Dermis microvascular lymphatic vessel endothelial cell (primary cell): ENCODE measurements around the gene NLGN3. TPM values are rescaled to one million over a fixed set of nuclear protein-coding genes. Genes with fewer than 3 reads are reported as not detected.

Experiments used
- DNase-seq, 2 donors: peaks; one replicate each; pipeline versions ENCODE4 v3.0.0 to v3.0.0-alpha.2; 2010; ENCODE audit warnings: low read depth in 2 of 2
- total RNA-seq: library from RNA; depleted of rRNA; stranded (reverse); fragments of >200 nt; gene quantifications from 2 replicates; pipeline ENCODE4 v1.2.1, GENCODE V29; 2014

Gene NLGN3
- total RNA-seq, 1 donor from 2014 or later: under 0.01 TPM

GRCh38 chrX:71118032-71118984 is 26.3 kb upstream of the NLGN3 start, which contains the start of gene MED12:
Gene MED12 (plus strand): TSS chrX:71118596. CDS start chrX:71118755, 159 bp downstream.
- DNase-seq: peak; percentile 32 to 72

- peak in 1 of 2 donors; percentile 52 for DNase-seq
Observed at GRCh38 chrX:71118985-71119535, 25.6 kb upstream of the NLGN3 start.

- no peak for DNase-seq
Observed at GRCh38 chrX:71128166-71128833, 16.3 kb upstream of the NLGN3 start.

- DNase-seq: peak in 1 of 2 donors; percentile 56
Observed at GRCh38 chrX:71128915-71129765, 15.5 kb upstream of the NLGN3 start.

- no peak for DNase-seq
Observed at GRCh38 chrX:71131510-71131909, 13.1 kb upstream of the NLGN3 start.

- DNase-seq: no peak
Observed at GRCh38 chrX:71140440-71140839, 4.2 kb upstream of the NLGN3 start.

GRCh38 chrX:71143508-71143907 is 1.1 kb upstream of the NLGN3 start:
- DNase-seq: no peak

- no peak for DNase-seq
Observed at GRCh38 chrX:71147496-71148277, 3.0 kb downstream of the NLGN3 start.

GRCh38 chrX:71148278-71148663 is 3.6 kb downstream of the NLGN3 start:
- DNase-seq: no peak

- no peak for DNase-seq
Observed at GRCh38 chrX:71151366-71151765, 6.7 kb downstream of the NLGN3 start.

GRCh38 chrX:71154196-71154595 is 9.6 kb downstream of the NLGN3 start:
- DNase-seq: no peak

- DNase-seq: no peak
Observed at GRCh38 chrX:71154641-71155040, 10.0 kb downstream of the NLGN3 start.

GRCh38 chrX:71158603-71159002 is 14.0 kb downstream of the NLGN3 start:
- no peak for DNase-seq

GRCh38 chrX:71159335-71159734 is 14.7 kb downstream of the NLGN3 start:
- DNase-seq: no peak

- no peak for DNase-seq
Observed at GRCh38 chrX:71160475-71160874, 15.8 kb downstream of the NLGN3 start.

GRCh38 chrX:71162981-71163380 is 18.3 kb downstream of the NLGN3 start:
- DNase-seq: no peak

GRCh38 chrX:71164071-71164470 is 19.4 kb downstream of the NLGN3 start:
- DNase-seq: no peak

- no peak for DNase-seq
Observed at GRCh38 chrX:71166461-71166860, 21.8 kb downstream of the NLGN3 start.

- no peak for DNase-seq
Observed at GRCh38 chrX:71167031-71167781, 22.6 kb downstream of the NLGN3 start.

GRCh38 chrX:71168134-71168533 is 23.5 kb downstream of the NLGN3 start:
- no peak for DNase-seq
